GM12878 (cell line): Measurements from ENCODE around the gene TMEM89. TPM values are rescaled to one million over a fixed set of nuclear protein-coding genes. Genes with fewer than 3 reads are reported as not detected.
A peak's percentile ranks its signal among the peaks of the same experiment; 100 is the strongest.

Source experiments
- ATAC-seq: fragments of 200-7000 bp; cut with Tn5 transposase; 3 replicates; pipeline ENCODE4 v1.9.1; 2020; ENCODE audit warnings: mild to moderate bottlenecking, moderate library complexity
- BruUV-seq: library from RNA; stranded (reverse); fragments of 400-500 nt; replicated peaks from 2 replicates; lab custom pipeline; 2021; lab: Mats Ljungman, UMichigan
- CTCF ChIA-PET: fragments of 300-600 bp; sonication (Branson Sonifier 250); formaldehyde crosslinking; extraction: SDS; loops from one replicate; lab custom pipeline; 2021; ENCODE audit warnings: inconsistent platforms; lab: Yijun Ruan, JAX
- POLR2A ChIA-PET: fragments of 350-600 bp; formaldehyde crosslinking; extraction: SDS; loops from one replicate; lab custom pipeline; 2021; ENCODE audit warnings: inconsistent platforms; lab: Charles Lee
- RAD21 ChIA-PET: fragments of 300-600 bp; sonication (Branson Sonifier 250); formaldehyde crosslinking; loops from one replicate; lab custom pipeline; 2023; ENCODE audit warnings: antibody characterized with exemption; ENCODE audit not compliant: unreplicated experiment; lab: Charles Lee
- SMC1A ChIA-PET: fragments of 300-600 bp; sonication (Branson Sonifier 250); formaldehyde crosslinking; loops from one replicate; lab custom pipeline; 2023; ENCODE audit not compliant: unreplicated experiment, uncharacterized antibody; lab: Charles Lee
- DNase-seq: peaks from one replicate; pipeline ENCODE4 v3.0.0-alpha.2; 2011; ENCODE audit warnings: low read depth, low spot score
- FAIRE-seq: peaks from 3 replicates; lab custom pipeline; 2011; peaks lifted over from hg19 to GRCh38; lab: Jason Lieb, UNC
- H2AFZ ChIP-seq: 2 replicates; pipeline ENCODE4 v1.6.0; 2011; ENCODE audit warnings: low read depth, low read length, control low read depth; ENCODE audit not compliant: control insufficient read depth
- H3K27ac ChIP-seq: 2 replicates; pipeline ENCODE4 v1.5.1; 2011; ENCODE audit warnings: control low read depth; ENCODE audit not compliant: control insufficient read depth, insufficient read depth
- H3K27me3 ChIP-seq, 2 experiments: replicated peaks in 1 of 2; 2 replicates each; pipeline versions ENCODE4 v1.6.0 to v1.6.1; 2011; ENCODE audit warnings: low read length in 1 of 2; ENCODE audit not compliant: control insufficient read depth in 2 of 2, insufficient read depth in 2 of 2
- H3K36me3 ChIP-seq, 2 experiments: 2 replicates each; pipeline ENCODE4 v1.5.1; 2011; ENCODE audit warnings: low read length in 1 of 2; ENCODE audit not compliant: control insufficient read depth in 2 of 2, insufficient read depth in 2 of 2
- H3K4me1 ChIP-seq: 2 replicates; pipeline ENCODE4 v1.6.1; 2011; ENCODE audit warnings: mild to moderate bottlenecking, low read length, moderate library complexity, mixed read lengths; ENCODE audit not compliant: control insufficient read depth, insufficient read depth
- H3K4me2 ChIP-seq: 2 replicates; pipeline ENCODE4 v1.6.0; 2011; ENCODE audit warnings: control low read depth; ENCODE audit not compliant: control insufficient read depth, insufficient read depth
- H3K4me3 ChIP-seq: fragments of 200-600 bp; sonication (generic); 2 replicates; pipeline ENCODE4 v1.5.1; 2016
- H3K79me2 ChIP-seq: 2 replicates; pipeline ENCODE4 v1.6.0; 2011; ENCODE audit warnings: low read length; ENCODE audit not compliant: control insufficient read depth, insufficient read depth
- H3K9ac ChIP-seq: 2 replicates; pipeline ENCODE4 v1.8.0; 2011; ENCODE audit warnings: low read length, control low read depth, mixed read lengths; ENCODE audit not compliant: control insufficient read depth, insufficient read depth
- H3K9me3 ChIP-seq: replicated peaks from 3 replicates; pipeline ENCODE4 v1.5.1; 2011; ENCODE audit warnings: mild to moderate bottlenecking, low read length; ENCODE audit not compliant: control insufficient read depth, insufficient read depth
- H4K20me1 ChIP-seq: 2 replicates; pipeline ENCODE4 v1.6.0; 2011; ENCODE audit not compliant: control insufficient read depth, insufficient read depth
- BCL3 ChIP-seq: IDR thresholded peaks from 2 replicates; pipeline ENCODE4 v1.6.1; 2011; ENCODE audit warnings: borderline replicate concordance, low read depth, mild to moderate bottlenecking, moderate library complexity, low read length; ENCODE audit not compliant: insufficient read depth, poor library complexity, severe bottlenecking
- CHD2 ChIP-seq: IDR thresholded peaks from 2 replicates; pipeline ENCODE4 v1.6.1; 2011; ENCODE audit warnings: low read depth, low read length, improper control_type of control experiment, borderline replicate concordance
- CREB1 ChIP-seq: IDR thresholded peaks from 2 replicates; pipeline ENCODE4 v1.6.1; 2012; ENCODE audit warnings: low read depth, mild to moderate bottlenecking, inconsistent platforms
- DPF2 ChIP-seq: fragments of 450-650 bp; IDR thresholded peaks from 2 replicates; pipeline ENCODE4 v1.6.1; 2017; ENCODE audit warnings: mild to moderate bottlenecking
- HDAC6 ChIP-seq: fragments of 200-600 bp; sonication (generic); IDR thresholded peaks from one replicate; pipeline ENCODE4 v1.8.0; 2017; ENCODE audit warnings: antibody characterized with exemption; ENCODE audit not compliant: unreplicated experiment
- MAX ChIP-seq: IDR thresholded peaks from 2 replicates; pipeline ENCODE4 v1.6.1; 2012; ENCODE audit warnings: low read depth, low read length, improper control_type of control experiment
- POLR2AphosphoS2 ChIP-seq: IDR thresholded peaks from 2 replicates; pipeline ENCODE4 v1.6.1; 2011; ENCODE audit warnings: low read depth, mild to moderate bottlenecking, low read length, improper control_type of control experiment, moderate library complexity
- RB1 ChIP-seq: fragments of 450-650 bp; formaldehyde crosslinking; IDR thresholded peaks from 2 replicates; pipeline ENCODE4 v1.6.1; 2017; ENCODE audit warnings: mild to moderate bottlenecking, borderline replicate concordance
- RELA ChIP-seq: fragments of 450-650 bp; IDR thresholded peaks from 2 replicates; pipeline ENCODE4 v1.8.0; 2014; ENCODE audit warnings: borderline replicate concordance; ENCODE audit not compliant: partially characterized antibody
- TBL1XR1 ChIP-seq: IDR thresholded peaks from 2 replicates; pipeline ENCODE4 v1.6.1; 2012; ENCODE audit warnings: low read depth, low read length, improper control_type of control experiment
- WGBS: methylation state at CpG from one replicate; pipeline ENCODE4 v1.1.6; 2016; ENCODE audit warnings: low lambda C conversion rate; ENCODE audit not compliant: insufficient replicate concordance, insufficient coverage; ENCODE audit errors: missing lambda C conversion rate; 5-methylcytosine and 5-hydroxymethylcytosine counted together
- in situ Hi-C: fragments of 300-500 bp; cut with MboI; formaldehyde crosslinking; loops from 9 replicates; pipeline ENCODE4 v1.14.3; 2018; ENCODE audit warnings: mixed read lengths
- intact Hi-C: fragments of 100-400 bp; cut with micrococcal nuclease; formaldehyde crosslinking; loops from one replicate; pipeline ENCODE4 v1.14.2; 2022; ENCODE audit not compliant: unreplicated experiment
- polyA plus RNA-seq, 11 experiments: library from polyadenylated mRNA; depleted of rRNA in 4 of 11; unstranded in 6 of 11; stranded (reverse) in 5 of 11; fragments of >200 nt; fragmentation: Nextera tagmentation in 4 of 11; fragmentation: Illumina TruSeq in 1 of 11; extraction: Ambion mirVana in 4 of 11; extraction: Trizol in 1 of 11; gene quantifications; 1 replicate in 1 of 11; 2 replicates in 10 of 11; pipeline versions ENCODE4 v1.2.1 to v1.2.3, GENCODE V29; 2011 to 2016; ENCODE audit warnings: inconsistent platforms in 2 of 11, missing spikeins in 2 of 11, low read depth in 1 of 11
- total RNA-seq, 4 experiments: library from RNA; depleted of rRNA in 3 of 4; stranded (reverse); fragments of >200 nt in 3 of 4; fragmentation: Illumina TruSeq in 1 of 4; extraction: Trizol in 1 of 4; gene quantifications; 2 replicates each; pipeline versions ENCODE4 v1.2.1 to v1.2.3, GENCODE V29; 2013 to 2021
- TF ChIP-seq, protein P1 (sequence below): fragments of 450-650 bp; IDR thresholded peaks from 2 replicates; pipeline ENCODE4 v1.6.1; 2016; ENCODE audit warnings: mild to moderate bottlenecking

Gene TMEM89
- total and polyA plus RNA-seq, 10 of the 15 experiments (the other 5 are each of a cell fraction or from before 2014, with no cell fraction given) = not detected

- H3K9me3 ChIP-seq = peaks cover 5% of the 10 kb centered on the region; the same call in 2 of the 3 replicates
- H3K4me2 ChIP-seq = no peak overlapping the region
- H3K36me3 ChIP-seq = no peaks in the 10 kb centered on the region
- H3K9ac ChIP-seq = no peak overlapping the region
- in situ Hi-C loops (no loop called here), intact Hi-C loops (no loop called here)
- ChIA-PET SMC1A (no interaction called here), POLR2A (interaction anchor here (0.6 to 0.7 kb wide), 3 partner anchors 145 to 309 kb away, joined by 3 to 7 read pairs (median 4); no protein-coding TSS in a partner anchor), RAD21 (no interaction called here), CTCF (interaction anchor here (0.8 kb wide), 1 partner anchor 56 kb away, joined by 3 read pairs; no protein-coding TSS in a partner anchor)
- 1% methylated on average over 3 of the region's 3 CpGs for WGBS
- no peak overlapping the region for H3K27ac ChIP-seq
- H3K79me2 ChIP-seq = peaks cover 5% of the 10 kb centered on the region
- TF ChIP-seq BCL3 (peak; percentile 36), CHD2 (no peak)
- peaks cover 3% of the 10 kb centered on the region; the same call in 1 of the 2 replicates for H3K4me1 ChIP-seq
- FAIRE-seq (no peak), ATAC-seq (no peak), DNase-seq (no peak)
- no peak overlapping the region for H2AFZ ChIP-seq
- no TSS peak for BruUV-seq
- no peak overlapping the region for H3K4me3 ChIP-seq
- no peaks in the 10 kb centered on the region for H3K27me3 ChIP-seq
- H4K20me1 ChIP-seq = no peaks in the 10 kb centered on the region
Observed at GRCh38 chr3:48614044-48614443, 7.5 kb downstream of the TMEM89 start.

- ChIA-PET CTCF (interaction anchor here (0.6 to 1.8 kb wide), 4 partner anchors 16 to 176 kb away, joined by 3 to 7 read pairs (median 4); partner anchors contain the start of gene SLC26A6), RAD21 (no interaction called here), POLR2A (interaction anchor here (0.6 to 0.7 kb wide), 2 partner anchors 30 to 673 kb away, joined by 3 to 4 read pairs; no protein-coding TSS in a partner anchor), SMC1A (interaction anchor here (1.7 kb wide), 1 partner anchor 23 kb away, joined by 4 read pairs; the partner anchor contains the start of gene SLC26A6)
- Histone ChIP-seq H2AFZ (no peak overlapping the region), H3K27me3 (no peaks in the 10 kb centered on the region), H3K9ac (no peak overlapping the region), H3K36me3 (no peaks in the 10 kb centered on the region; a peak in 2 of 4 replicates), H4K20me1 (no peaks in the 10 kb centered on the region), H3K4me3 (no peak overlapping the region), H3K27ac (no peak overlapping the region), H3K79me2 (peaks cover 18% of the 10 kb centered on the region), H3K4me2 (no peak overlapping the region), H3K9me3 (peaks cover 4% of the 10 kb centered on the region; the same call in 2 of the 3 replicates), H3K4me1 (peaks cover 9% of the 10 kb centered on the region)
- ATAC-seq (no peak), FAIRE-seq (no peak), DNase-seq (no peak)
- 0% methylated on average over 1 of the region's 1 CpG for WGBS
- TF ChIP-seq MAX (no peak), RB1 (no peak), RELA (no peak), CREB1 (no peak), POLR2AphosphoS2 (no peak), DPF2 (no peak), TBL1XR1 (no peak), HDAC6 (no peak)
- TF ChIP-seq, protein P1, sequence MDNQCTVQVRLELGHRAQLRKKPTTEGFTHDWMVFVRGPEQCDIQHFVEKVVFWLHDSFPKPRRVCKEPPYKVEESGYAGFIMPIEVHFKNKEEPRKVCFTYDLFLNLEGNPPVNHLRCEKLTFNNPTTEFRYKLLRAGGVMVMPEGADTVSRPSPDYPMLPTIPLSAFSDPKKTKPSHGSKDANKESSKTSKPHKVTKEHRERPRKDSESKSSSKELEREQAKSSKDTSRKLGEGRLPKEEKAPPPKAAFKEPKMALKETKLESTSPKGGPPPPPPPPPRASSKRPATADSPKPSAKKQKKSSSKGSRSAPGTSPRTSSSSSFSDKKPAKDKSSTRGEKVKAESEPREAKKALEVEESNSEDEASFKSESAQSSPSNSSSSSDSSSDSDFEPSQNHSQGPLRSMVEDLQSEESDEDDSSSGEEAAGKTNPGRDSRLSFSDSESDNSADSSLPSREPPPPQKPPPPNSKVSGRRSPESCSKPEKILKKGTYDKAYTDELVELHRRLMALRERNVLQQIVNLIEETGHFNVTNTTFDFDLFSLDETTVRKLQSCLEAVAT = no peak
- no TSS peak for BruUV-seq
- in situ Hi-C loops = no loop called here
- intact Hi-C loops = no loop called here
Observed at GRCh38 chr3:48612309-48612708, 9.3 kb downstream of the TMEM89 start.
